Trophoblast cell (in vitro differentiated cells and primary cell): Measurements from ENCODE around the gene CEP85.

Experiments used
- DNase-seq, 2 donors: peaks; one replicate each; pipeline ENCODE4 v3.0.0-alpha.2; 2016
- H2AFZ ChIP-seq: 2 replicates; pipeline ENCODE4 v1.6.1; 2013; ENCODE audit warnings: low read length, moderate library complexity, mild to moderate bottlenecking; ENCODE audit not compliant: insufficient read depth, poor library complexity
- H2AK5ac ChIP-seq: 2 replicates; pipeline ENCODE4 v1.6.1; 2013; ENCODE audit warnings: mild to moderate bottlenecking, low read length
- H2BK120ac ChIP-seq: 2 replicates; pipeline ENCODE4 v1.6.1; 2013; ENCODE audit warnings: low read length, mild to moderate bottlenecking, moderate library complexity; ENCODE audit not compliant: insufficient read depth, poor library complexity
- H2BK12ac ChIP-seq: 2 replicates; pipeline ENCODE4 v1.6.1; 2013; ENCODE audit warnings: mild to moderate bottlenecking, low read length, moderate library complexity
- H2BK5ac ChIP-seq: 2 replicates; pipeline ENCODE4 v1.6.1; 2013; ENCODE audit warnings: low read length, low read depth, moderate library complexity, mild to moderate bottlenecking; ENCODE audit not compliant: poor library complexity
- H3K14ac ChIP-seq: 2 replicates; pipeline ENCODE4 v1.6.1; 2013; ENCODE audit warnings: mild to moderate bottlenecking, low read length
- H3K18ac ChIP-seq: 2 replicates; pipeline ENCODE4 v1.6.1; 2013; ENCODE audit warnings: mild to moderate bottlenecking, low read length
- H3K23ac ChIP-seq: 2 replicates; pipeline ENCODE4 v1.6.1; 2013; ENCODE audit warnings: low read length
- H3K27ac ChIP-seq: 2 replicates; pipeline ENCODE4 v1.5.1; 2013; ENCODE audit warnings: low read depth, mild to moderate bottlenecking, inconsistent platforms, low read length, moderate library complexity
- H3K27me3 ChIP-seq: 2 replicates; pipeline ENCODE4 v1.6.1; 2013; ENCODE audit warnings: inconsistent platforms, mild to moderate bottlenecking, low read length, moderate library complexity; ENCODE audit not compliant: insufficient read depth
- H3K36me3 ChIP-seq, 2 experiments: 1 replicate in 1 of 2; 2 replicates in 1 of 2; pipeline ENCODE4 v1.6.1; 2013; ENCODE audit warnings: low read length in 2 of 2, mild to moderate bottlenecking in 2 of 2, moderate library complexity in 1 of 2; ENCODE audit not compliant: insufficient read depth in 2 of 2, control insufficient read depth in 1 of 2
- H3K4ac ChIP-seq: 2 replicates; pipeline ENCODE4 v1.6.1; 2013; ENCODE audit warnings: low read depth, mild to moderate bottlenecking, low read length, moderate library complexity
- H3K4me1 ChIP-seq, 2 experiments: 1 replicate in 1 of 2; 2 replicates in 1 of 2; pipeline ENCODE4 v1.6.1; 2013; ENCODE audit warnings: low read length in 2 of 2, mild to moderate bottlenecking in 2 of 2, moderate library complexity in 1 of 2; ENCODE audit not compliant: insufficient read depth in 2 of 2, control insufficient read depth in 1 of 2
- H3K4me2 ChIP-seq: 2 replicates; pipeline ENCODE4 v1.6.1; 2013; ENCODE audit warnings: inconsistent platforms, mild to moderate bottlenecking, low read length, moderate library complexity
- H3K4me3 ChIP-seq: 2 replicates; pipeline ENCODE4 v1.5.1; 2013; ENCODE audit warnings: mild to moderate bottlenecking, low read depth, low read length, inconsistent platforms
- H3K79me1 ChIP-seq: one replicate; pipeline ENCODE4 v1.6.1; 2013; ENCODE audit warnings: low read length
- H3K79me2 ChIP-seq: 2 replicates; pipeline ENCODE4 v1.6.1; 2013; ENCODE audit warnings: low read length, mild to moderate bottlenecking; ENCODE audit not compliant: control insufficient read depth, insufficient read depth, poor library complexity
- H3K9ac ChIP-seq: 2 replicates; pipeline ENCODE4 v1.6.1; 2013; ENCODE audit warnings: mild to moderate bottlenecking, low read length
- H3K9me3 ChIP-seq: 2 replicates; pipeline ENCODE4 v1.6.1; 2013; ENCODE audit warnings: low read depth, mild to moderate bottlenecking, control low read depth, inconsistent platforms, low read length; ENCODE audit not compliant: insufficient read depth
- H4K12ac ChIP-seq: 2 replicates; pipeline ENCODE4 v1.6.1; 2013; ENCODE audit warnings: low read depth, mild to moderate bottlenecking, low read length, moderate library complexity
- H4K8ac ChIP-seq: 2 replicates; pipeline ENCODE4 v1.6.1; 2013; ENCODE audit warnings: low read depth, mild to moderate bottlenecking, low read length, moderate library complexity
- H4K91ac ChIP-seq: one replicate; pipeline ENCODE4 v1.6.1; 2013; ENCODE audit warnings: low read depth, mild to moderate bottlenecking, low read length, moderate library complexity
- WGBS: extraction: QIAGEN DNeasy Blood & Tissue Kit; methylation state at CpG from one replicate; pipeline ENCODE4 v1.1.7; 2013; ENCODE audit warnings: missing lambda C conversion rate; ENCODE audit not compliant: insufficient read length, insufficient coverage; ENCODE audit errors: extremely low coverage; 5-methylcytosine and 5-hydroxymethylcytosine counted together

Gene CEP85

DNA sequence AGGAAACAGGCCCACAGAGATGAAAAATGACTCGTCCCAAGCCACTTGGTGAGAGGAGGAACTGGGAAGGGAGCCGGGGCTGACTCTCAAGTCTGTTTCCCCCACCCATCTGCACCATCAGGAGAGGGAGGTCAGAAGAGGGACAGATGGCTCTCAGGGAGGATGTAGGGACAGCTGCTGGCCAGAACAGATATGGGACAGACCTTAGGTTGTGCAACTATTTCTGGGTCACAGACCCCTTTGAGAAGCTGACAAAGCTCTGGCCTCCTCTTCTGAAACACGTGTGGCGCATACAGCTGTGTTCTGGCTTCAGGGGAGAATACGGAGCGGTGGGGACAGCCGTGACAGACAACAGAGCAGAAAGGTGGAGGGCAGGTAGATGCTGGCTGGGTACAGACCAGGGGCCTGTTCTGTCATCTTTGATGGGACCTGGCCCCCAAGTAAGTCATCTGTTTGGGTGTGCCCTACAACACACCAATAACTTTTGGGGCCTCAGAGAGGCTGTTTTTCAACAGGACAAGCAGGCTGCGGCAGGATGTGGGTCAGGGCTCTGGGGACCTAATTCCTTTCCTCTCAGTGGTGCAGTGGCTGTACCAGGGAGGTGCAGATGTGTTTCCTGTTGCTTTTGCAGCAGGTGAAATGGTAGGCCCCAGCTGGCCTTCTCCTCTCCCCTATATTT, 53.2 kb downstream of the CEP85 start:
- no peak overlapping the region for H3K18ac ChIP-seq
- H3K79me1 ChIP-seq = no peaks in the 10 kb centered on the region
- H3K36me3 ChIP-seq = peaks cover 6 to 15% of the 10 kb centered on the region in 2 experiments
- H3K23ac ChIP-seq = no peak overlapping the region
- no CpG with 5 or more reads among the region's 8 CpGs for WGBS
- H3K27ac ChIP-seq = no peak overlapping the region
- no peak overlapping the region for H3K9ac ChIP-seq
- H3K14ac ChIP-seq = no peak overlapping the region
- H3K4me2 ChIP-seq = no peak overlapping the region
- H4K8ac ChIP-seq = no peak overlapping the region
- H3K4ac ChIP-seq = no peak overlapping the region
- H3K9me3 ChIP-seq = peaks cover 2% of the 10 kb centered on the region
- no peaks in the 10 kb centered on the region for H3K27me3 ChIP-seq
- H3K4me1 ChIP-seq = peaks cover 4 to 15% of the 10 kb centered on the region in 2 experiments
- no peak overlapping the region for H4K91ac ChIP-seq
- no peak overlapping the region for H2AK5ac ChIP-seq
- DNase-seq = no peak
- no peaks in the 10 kb centered on the region for H3K79me2 ChIP-seq
- no peak overlapping the region for H2BK120ac ChIP-seq
- H2BK12ac ChIP-seq = no peak overlapping the region
- no peak overlapping the region for H2BK5ac ChIP-seq
- no peak overlapping the region for H2AFZ ChIP-seq
- no peak overlapping the region for H4K12ac ChIP-seq
- H3K4me3 ChIP-seq = no peak overlapping the region

DNA sequence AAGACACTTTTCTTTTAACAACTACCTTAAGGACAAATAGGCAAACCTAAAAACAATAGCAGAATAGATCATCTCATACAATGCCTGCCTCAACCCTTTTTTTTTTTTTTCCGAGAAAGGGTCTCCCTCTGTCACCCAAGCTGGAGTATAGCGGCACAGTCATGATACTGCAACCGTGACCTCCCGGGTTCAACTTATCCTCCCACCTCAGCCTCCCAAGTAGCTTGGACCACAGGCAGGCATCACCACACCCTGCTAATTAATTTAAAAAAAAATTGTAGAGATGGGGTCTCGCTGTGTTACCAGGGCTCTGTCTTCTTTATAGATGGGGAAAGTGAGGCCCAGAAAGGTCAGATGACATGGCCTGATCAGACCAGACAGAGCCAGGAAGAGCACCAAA, 53.8 kb downstream of the CEP85 start:
- no peak overlapping the region for H4K91ac ChIP-seq
- no peak overlapping the region for H2BK12ac ChIP-seq
- no peak overlapping the region for H3K4me2 ChIP-seq
- peaks cover 2% of the 10 kb centered on the region for H3K9me3 ChIP-seq
- H2AFZ ChIP-seq = no peak overlapping the region
- peaks cover 4 to 10% of the 10 kb centered on the region in 2 experiments for H3K4me1 ChIP-seq
- H3K27ac ChIP-seq = no peak overlapping the region
- DNase-seq = no peak
- no peak overlapping the region for H4K12ac ChIP-seq
- no peak overlapping the region for H2BK5ac ChIP-seq
- no peak overlapping the region for H3K4me3 ChIP-seq
- H3K27me3 ChIP-seq = no peaks in the 10 kb centered on the region
- H4K8ac ChIP-seq = no peak overlapping the region
- H3K23ac ChIP-seq = no peak overlapping the region
- H3K4ac ChIP-seq = no peak overlapping the region
- no peak overlapping the region for H2BK120ac ChIP-seq
- no peaks in the 10 kb centered on the region for H3K79me1 ChIP-seq
- no peak overlapping the region for H3K9ac ChIP-seq
- H3K18ac ChIP-seq = no peak overlapping the region
- H3K14ac ChIP-seq = no peak overlapping the region
- peaks cover under 1 to 9% of the 10 kb centered on the region in 2 experiments for H3K36me3 ChIP-seq
- WGBS = no CpG with 5 or more reads among the region's 5 CpGs
- no peaks in the 10 kb centered on the region for H3K79me2 ChIP-seq
- no peak overlapping the region for H2AK5ac ChIP-seq

DNA sequence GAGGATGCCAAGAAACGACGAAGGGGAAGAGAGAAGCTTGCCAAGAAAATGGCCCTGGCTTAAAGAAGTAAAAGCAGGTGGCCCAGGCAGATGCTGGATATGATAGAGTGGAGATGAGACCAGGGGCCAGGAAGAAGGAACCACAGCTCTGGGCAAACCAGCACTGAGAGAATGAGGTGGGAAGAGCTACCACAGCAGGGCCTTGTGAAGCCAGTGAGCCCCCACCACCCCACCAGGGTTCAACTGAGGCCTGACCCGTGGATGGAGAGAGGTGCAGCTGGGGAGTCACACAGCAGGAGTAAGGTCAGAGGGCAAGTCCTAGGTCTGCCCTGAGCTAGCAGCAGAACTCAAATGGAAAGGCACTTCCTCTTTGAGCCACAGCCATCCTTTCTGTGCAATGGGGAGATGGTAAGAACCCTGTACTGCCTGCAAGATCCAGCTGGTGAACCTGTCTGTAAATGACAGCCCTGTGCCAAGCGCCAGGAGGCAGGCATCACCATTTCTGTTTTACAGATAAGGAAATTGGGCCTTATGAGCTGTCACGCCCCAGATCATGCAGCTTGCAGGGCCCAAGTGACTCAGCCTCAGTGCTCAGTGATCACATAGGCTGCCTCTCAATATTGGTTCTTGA, 54.4 kb downstream of the CEP85 start:
- peaks cover 2% of the 10 kb centered on the region for H3K9me3 ChIP-seq
- peaks cover 0 to 7% of the 10 kb centered on the region in 2 experiments for H3K36me3 ChIP-seq
- WGBS = no CpG with 5 or more reads among the region's 5 CpGs
- H3K27me3 ChIP-seq = no peaks in the 10 kb centered on the region
- H3K4ac ChIP-seq = no peak overlapping the region
- no peak overlapping the region for H3K27ac ChIP-seq
- H3K4me1 ChIP-seq = peaks cover 4 to 10% of the 10 kb centered on the region in 2 experiments
- H4K12ac ChIP-seq = no peak overlapping the region
- H2AFZ ChIP-seq = no peak overlapping the region
- no peak overlapping the region for H3K9ac ChIP-seq
- H3K23ac ChIP-seq = no peak overlapping the region
- H3K14ac ChIP-seq = no peak overlapping the region
- H4K91ac ChIP-seq = no peak overlapping the region
- no peak overlapping the region for H3K4me2 ChIP-seq
- H2BK5ac ChIP-seq = no peak overlapping the region
- H4K8ac ChIP-seq = no peak overlapping the region
- DNase-seq = no peak
- no peak overlapping the region for H2BK12ac ChIP-seq
- H2AK5ac ChIP-seq = no peak overlapping the region
- no peaks in the 10 kb centered on the region for H3K79me1 ChIP-seq
- H2BK120ac ChIP-seq = no peak overlapping the region
- H3K79me2 ChIP-seq = no peaks in the 10 kb centered on the region
- H3K4me3 ChIP-seq = no peak overlapping the region
- no peak overlapping the region for H3K18ac ChIP-seq

DNA sequence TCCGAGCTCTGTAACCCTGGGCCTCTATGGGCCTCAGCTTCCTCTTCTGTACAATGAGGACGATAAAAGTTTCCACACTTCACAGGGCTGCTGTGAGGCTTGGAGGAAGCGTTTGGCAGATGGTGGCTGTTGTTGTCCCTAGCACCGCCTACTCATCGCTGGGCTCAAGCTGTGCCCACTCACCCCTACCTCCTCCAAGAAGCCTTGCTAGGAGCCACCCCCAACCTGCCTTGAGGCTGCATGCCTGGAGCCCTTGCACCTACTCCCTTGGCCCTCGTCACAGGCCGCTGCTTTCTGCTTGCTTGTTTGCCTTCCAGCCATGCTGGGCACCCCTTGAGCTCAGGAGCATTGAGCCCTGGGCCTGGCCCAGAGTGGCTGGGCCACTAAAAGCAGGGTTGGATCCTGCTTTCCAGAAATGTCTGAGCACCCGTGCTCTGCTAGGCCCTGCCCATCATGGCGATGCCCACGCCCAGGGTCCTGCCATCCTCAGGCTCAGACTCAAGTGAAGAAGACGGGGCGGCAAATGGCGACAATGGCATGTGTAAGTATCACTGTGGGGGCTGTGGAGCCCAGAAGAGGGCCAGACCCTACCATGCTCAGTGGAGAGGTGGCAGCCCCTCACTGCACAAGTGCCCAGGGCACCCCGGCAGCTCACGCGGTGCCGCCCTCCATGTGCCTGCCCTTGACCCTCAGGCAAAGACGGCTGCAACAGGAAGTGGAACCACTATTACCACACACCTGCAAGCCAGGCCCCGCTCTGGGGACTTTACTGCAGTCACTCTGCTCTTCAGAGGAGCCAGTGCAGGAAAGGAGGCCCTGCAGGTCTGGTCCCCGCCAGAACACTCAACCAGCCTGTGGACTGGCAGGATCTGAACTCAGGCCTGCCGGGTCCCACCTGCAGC, 55.4 kb downstream of the CEP85 start:
- Histone ChIP-seq H3K18ac (no peak overlapping the region), H3K79me2 (no peaks in the 10 kb centered on the region), H2AK5ac (no peak overlapping the region), H3K4ac (no peak overlapping the region), H3K9ac (no peak overlapping the region), H4K8ac (no peak overlapping the region), H4K91ac (no peak overlapping the region), H2AFZ (no peak overlapping the region), H2BK120ac (no peak overlapping the region), H2BK5ac (no peak overlapping the region), H3K36me3 (peaks cover 0 to 5% of the 10 kb centered on the region in 2 experiments), H3K4me1 (peaks cover 4 to 10% of the 10 kb centered on the region in 2 experiments), H3K79me1 (no peaks in the 10 kb centered on the region), H3K27ac (no peak overlapping the region), H4K12ac (no peak overlapping the region), H3K27me3 (no peaks in the 10 kb centered on the region), H3K9me3 (no peaks in the 10 kb centered on the region), H2BK12ac (no peak overlapping the region), H3K23ac (no peak overlapping the region), H3K4me2 (no peak overlapping the region), H3K4me3 (no peak overlapping the region), H3K14ac (no peak overlapping the region)
- no peak for DNase-seq
- WGBS = no CpG with 5 or more reads among the region's 21 CpGs
